NB4 (cell line): ENCODE data around the gene GLI3.
A peak's percentile ranks its signal among the peaks of the same experiment; 100 is the strongest.

Experiments used
- DNase-seq: peaks from one replicate; pipeline ENCODE4 v3.0.0; 2010; ENCODE audit warnings: low read depth
- H3K4me3 ChIP-seq: one replicate; pipeline ENCODE4 v1.5.1; 2011; ENCODE audit warnings: mild to moderate bottlenecking, low read depth, low read length, moderate library complexity
- CTCF ChIP-seq: IDR thresholded peaks from one replicate; pipeline ENCODE4 v1.5.1; 2012; ENCODE audit warnings: low read depth, low read length
- MAX ChIP-seq: IDR thresholded peaks from 2 replicates; pipeline ENCODE4 v1.6.1; 2011; ENCODE audit warnings: low read depth, low read length
- MYC ChIP-seq: IDR thresholded peaks from 2 replicates; pipeline ENCODE4 v1.6.1; 2011; ENCODE audit warnings: low read depth, low read length
- POLR2A ChIP-seq: IDR thresholded peaks from 2 replicates; pipeline ENCODE4 v1.6.1; 2011; ENCODE audit warnings: mild to moderate bottlenecking; ENCODE audit not compliant: insufficient read length; ENCODE audit errors: extremely low read depth

GLI3 gene

GRCh38 chr7:42242381-42242780 lies 5.4 kb upstream of the GLI3 start:
- no peak for DNase-seq
- TF ChIP-seq CTCF (no peak), POLR2A (no peak), MYC (no peak), MAX (no peak)
- no peak overlapping the region for H3K4me3 ChIP-seq

- no peak for TF ChIP-seq POLR2A
- no peak for TF ChIP-seq MYC
- no peak for TF ChIP-seq MAX
- no peak for TF ChIP-seq CTCF
- DNase-seq: no peak
- H3K4me3 ChIP-seq: no peak overlapping the region
Measured at GRCh38 chr7:42241424-42241823, 4.4 kb upstream of the GLI3 start.

- no peak for DNase-seq
- no peak overlapping the region for H3K4me3 ChIP-seq
- no peak for TF ChIP-seq MYC
- TF ChIP-seq POLR2A: no peak
- no peak for TF ChIP-seq MAX
- no peak for TF ChIP-seq CTCF
Measured at GRCh38 chr7:42240416-42240815, 3.4 kb upstream of the GLI3 start.

- TF ChIP-seq MYC (no peak), CTCF (no peak), MAX (no peak), POLR2A (no peak)
- no peak for DNase-seq
- H3K4me3 ChIP-seq: no peak overlapping the region
Measured at GRCh38 chr7:42238709-42239366, 1.8 kb upstream of the GLI3 start.

- no peak for TF ChIP-seq POLR2A
- TF ChIP-seq MYC: no peak
- no peak for TF ChIP-seq MAX
- TF ChIP-seq CTCF: no peak
- DNase-seq: peak; percentile 18
- H3K4me3 ChIP-seq: no peak overlapping the region
Measured at GRCh38 chr7:42237811-42238541, 967 bp upstream of the GLI3 start.
